H7 (cell line): ENCODE results near the gene CETN1. TPM values are rescaled to one million over a fixed set of nuclear protein-coding genes. Genes with fewer than 3 reads are reported as not detected.

Experiments used
- DNase-seq: peaks from one replicate; pipeline ENCODE4 v3.0.0; 2012
- H3K27me3 ChIP-seq: 2 replicates; pipeline ENCODE4 v1.6.0; 2011; ENCODE audit warnings: mild to moderate bottlenecking, low read length; ENCODE audit not compliant: control insufficient read depth, insufficient read depth
- H3K36me3 ChIP-seq: replicated peaks from 2 replicates; pipeline ENCODE4 v1.5.1; 2011; ENCODE audit warnings: low read length; ENCODE audit not compliant: control insufficient read depth, insufficient read depth
- H3K4me3 ChIP-seq: 2 replicates; pipeline ENCODE4 v1.5.1; 2011; ENCODE audit warnings: low read depth, mild to moderate bottlenecking, control low read depth, low read length, moderate library complexity; ENCODE audit not compliant: insufficient read depth
- total RNA-seq: library from RNA; depleted of rRNA; stranded (reverse); fragments of >200 nt; shearing (Covaris generic); gene quantifications from 2 replicates; pipeline ENCODE4 v1.2.3, GENCODE V29; 2014; rRNA removed

CETN1 gene
- total RNA-seq, 1 experiment from 2014 or later = not detected

DNA sequence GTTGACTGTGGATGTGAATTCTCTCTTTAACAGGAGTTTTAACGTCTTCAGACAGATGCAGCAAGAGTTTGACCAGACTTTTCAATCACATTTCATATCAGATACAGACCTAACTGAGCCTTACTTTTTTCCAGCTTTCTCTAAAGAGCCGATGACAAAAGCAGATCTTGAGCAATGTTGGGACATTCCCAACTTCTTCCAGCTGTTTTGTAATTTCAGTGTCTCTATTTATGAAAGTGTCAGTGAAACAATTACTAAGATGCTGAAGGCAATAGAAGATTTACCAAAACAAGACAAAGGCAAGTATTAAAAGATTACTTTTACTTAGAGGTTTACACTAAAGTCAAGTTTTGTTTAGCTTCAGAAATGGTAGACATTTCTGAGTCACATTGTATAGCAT, 47.1 kb downstream of the CETN1 start:
- H3K36me3 ChIP-seq = no peaks in the 10 kb centered on the region
- no peaks in the 10 kb centered on the region for H3K27me3 ChIP-seq
- no peak overlapping the region for H3K4me3 ChIP-seq
- DNase-seq = no peak

DNA sequence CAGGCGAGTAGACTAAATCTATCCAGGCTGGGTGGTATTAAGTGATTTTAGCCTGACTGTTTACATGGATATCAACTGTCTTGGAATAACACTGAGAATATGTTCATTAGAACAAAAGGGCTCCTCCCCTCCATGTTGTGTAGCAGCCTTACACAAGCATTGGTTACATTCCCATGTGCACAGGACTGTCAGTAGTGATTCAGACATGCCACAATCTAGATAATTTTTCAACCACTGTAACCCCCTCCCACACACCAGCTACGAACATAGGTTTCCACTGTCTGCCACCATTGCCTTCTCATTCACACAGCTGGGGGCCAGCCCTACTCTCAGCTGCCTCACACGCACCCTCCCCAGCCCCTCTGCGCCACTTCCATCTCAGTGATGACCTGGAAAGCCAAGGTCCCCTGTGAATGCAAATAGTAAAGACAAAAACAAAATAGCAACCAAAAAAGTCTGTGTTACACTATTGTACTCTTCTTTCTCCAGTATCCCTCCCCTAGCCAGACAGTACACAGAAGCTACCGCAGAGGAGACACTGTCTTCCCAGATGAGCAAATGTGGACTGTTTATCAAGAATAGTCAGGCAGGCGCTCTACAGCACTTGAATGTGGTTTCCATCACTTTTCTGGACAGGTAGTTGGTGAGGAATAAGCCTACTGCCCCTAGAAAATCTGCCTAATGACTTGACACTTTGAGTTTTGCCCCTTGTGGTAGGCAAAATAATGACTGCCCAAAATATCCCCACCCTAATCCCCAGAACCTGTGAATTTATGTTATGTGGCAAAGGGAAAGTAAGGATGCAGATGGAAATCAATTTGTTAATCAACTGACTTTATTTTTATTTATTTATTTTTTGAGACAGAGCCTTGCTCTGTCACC, 49.3 kb downstream of the CETN1 start:
- no peaks in the 10 kb centered on the region for H3K27me3 ChIP-seq
- H3K4me3 ChIP-seq = no peak overlapping the region
- DNase-seq = no peak
- no peaks in the 10 kb centered on the region for H3K36me3 ChIP-seq

DNA sequence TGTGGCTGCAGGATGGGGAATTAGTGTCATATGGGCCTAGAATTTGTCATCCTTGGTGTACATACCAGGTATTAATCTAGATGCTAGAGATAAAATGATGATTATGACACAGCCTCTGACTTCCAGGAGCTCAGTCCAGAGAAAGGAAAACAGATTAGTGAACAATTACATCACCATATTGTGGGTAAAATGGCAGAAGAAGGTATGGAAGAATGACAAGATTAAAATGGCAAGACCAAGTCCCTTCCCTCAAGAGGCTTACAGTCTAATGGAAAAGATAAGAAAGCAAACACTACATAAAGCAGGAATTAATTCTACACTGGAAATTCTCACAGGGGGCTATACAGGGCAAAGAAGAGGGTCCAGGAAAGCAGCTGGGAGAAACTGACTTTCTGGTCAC, 51.4 kb downstream of the CETN1 start:
- no peak for DNase-seq
- H3K4me3 ChIP-seq = no peak overlapping the region
- H3K27me3 ChIP-seq = no peaks in the 10 kb centered on the region
- no peaks in the 10 kb centered on the region for H3K36me3 ChIP-seq

Other genes starting within 250 kb of the CETN1 start
- 1.9 and 8.9 TPM in 2 replicates for gene COLEC12, start 79.7 kb upstream of the CETN1 start, total RNA-seq
- 0.44 TPM in 1 of 2 replicates, not detected in the other for gene CLUL1, start 16.6 kb downstream of the CETN1 start, total RNA-seq
- gene TYMS, start 77.3 kb downstream of the CETN1 start, total RNA-seq = 30.2 and 44.8 TPM in 2 replicates
- gene ENOSF1, start 132.2 kb downstream of the CETN1 start, total RNA-seq = 15.4 and 20.6 TPM in 2 replicates
- 69.4 and 101 TPM in 2 replicates for gene YES1, start 231.9 kb downstream of the CETN1 start, total RNA-seq